COLO829 (cell line): ENCODE measurements around the gene ARHGEF18.
A peak's percentile ranks its signal among the peaks of the same experiment; 100 is the strongest.
"Not testable (repeated sequence)": the region's sequence is repeated elsewhere in the genome, so short reads cannot be mapped to it uniquely, and the experiment has no call there.

Experiments used
- DNase-seq: peaks from one replicate; pipeline ENCODE4 v3.0.0; 2012; ENCODE audit warnings: low spot score

The ARHGEF18 gene

DNA sequence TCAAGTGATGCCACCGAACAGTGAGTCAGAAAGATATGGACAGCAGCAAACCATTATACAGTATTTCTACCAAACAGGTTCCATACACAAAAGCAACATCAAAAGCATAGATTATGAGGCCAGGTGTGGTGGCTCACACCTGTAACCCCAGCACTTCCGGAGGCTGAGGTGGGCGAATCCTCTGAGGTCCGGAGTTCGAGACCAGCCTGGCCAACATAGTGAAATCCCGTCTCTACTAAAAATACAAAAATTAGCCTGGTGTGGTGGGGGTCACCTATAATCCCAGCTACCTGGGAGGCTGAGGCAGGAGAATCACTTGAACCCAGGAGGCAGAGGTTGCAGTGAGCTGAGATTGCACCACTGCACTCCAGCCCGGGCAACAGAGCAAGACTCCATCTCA lies 1.7 kb upstream of the ARHGEF18 start:
- DNase-seq: not testable (repeated sequence)

- DNase-seq: no peak
These were observed 474 bp downstream of the ARHGEF18 start for GRCh38 chr19:7349231-7349591.

- no peak for DNase-seq
These were observed 1.4 kb downstream of the ARHGEF18 start for GRCh38 chr19:7349961-7350711.

DNA sequence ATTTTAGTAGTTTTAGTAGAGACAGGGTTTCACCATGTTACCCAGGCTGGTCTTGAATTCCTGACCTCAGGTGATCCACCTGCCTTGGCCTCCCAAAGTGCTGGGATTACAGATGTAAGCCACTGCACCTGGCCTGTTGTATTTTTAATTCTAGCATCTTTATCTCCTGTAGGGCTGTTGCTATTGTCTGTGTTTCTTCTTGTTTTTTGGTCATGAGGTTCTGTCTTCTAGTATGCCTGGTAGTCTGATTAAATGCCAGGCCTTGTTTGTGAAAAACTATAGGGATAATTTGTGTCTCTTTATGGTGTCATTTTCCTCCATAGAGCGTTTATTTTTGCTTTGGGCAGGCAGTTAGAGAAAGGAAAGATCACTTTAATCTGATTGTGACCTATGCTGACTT lies 3.1 kb downstream of the ARHGEF18 start:
- no peak for DNase-seq

GRCh38 chr19:7355151-7355820 lies 6.5 kb downstream of the ARHGEF18 start:
- DNase-seq: no peak

GRCh38 chr19:7355871-7356270 lies 7.1 kb downstream of the ARHGEF18 start:
- DNase-seq: no peak

- DNase-seq: peak; percentile 54
These were observed 8.3 kb downstream of the ARHGEF18 start for GRCh38 chr19:7356899-7357627.

DNA sequence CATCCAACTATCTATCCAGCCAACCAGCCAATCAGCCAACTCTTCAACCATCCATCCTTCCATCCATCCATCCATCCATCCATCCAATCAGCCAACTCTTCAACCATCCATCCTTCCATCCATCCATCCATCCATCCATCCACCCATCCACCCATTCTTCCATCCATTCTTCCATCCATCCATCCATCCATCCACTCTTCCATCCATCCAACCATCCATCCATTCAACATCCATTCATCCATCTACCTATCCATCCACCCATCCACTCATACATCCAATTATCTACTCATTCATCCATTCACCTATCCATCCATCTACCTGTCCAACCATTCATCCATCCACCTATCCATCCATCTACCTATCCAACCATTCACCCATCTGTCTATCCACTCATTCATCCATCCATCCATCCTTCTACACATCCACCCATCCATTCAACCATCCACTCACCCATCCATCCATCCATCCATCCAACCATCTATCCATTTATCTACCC lies 9.4 kb downstream of the ARHGEF18 start:
- DNase-seq: no peak

- no peak for DNase-seq
These were observed 11.8 kb downstream of the ARHGEF18 start for GRCh38 chr19:7360393-7360984.

- no peak for DNase-seq
These were observed 14.5 kb downstream of the ARHGEF18 start for GRCh38 chr19:7363225-7363624.

- peak; percentile 30 for DNase-seq
These were observed 18.1 kb downstream of the ARHGEF18 start for GRCh38 chr19:7366701-7367420.

GRCh38 chr19:7368456-7368855 lies 19.7 kb downstream of the ARHGEF18 start:
- DNase-seq: no peak

- DNase-seq: not testable (repeated sequence)
These were observed 20.1 kb downstream of the ARHGEF18 start for GRCh38 chr19:7368866-7369265.

GRCh38 chr19:7370546-7370945 lies 21.8 kb downstream of the ARHGEF18 start:
- DNase-seq: no peak

- no peak for DNase-seq
These were observed 22.3 kb downstream of the ARHGEF18 start for GRCh38 chr19:7371001-7371400.

- no peak for DNase-seq
These were observed 24.1 kb downstream of the ARHGEF18 start for GRCh38 chr19:7372810-7373209.

GRCh38 chr19:7373862-7374261 lies 25.1 kb downstream of the ARHGEF18 start:
- no peak for DNase-seq

DNA sequence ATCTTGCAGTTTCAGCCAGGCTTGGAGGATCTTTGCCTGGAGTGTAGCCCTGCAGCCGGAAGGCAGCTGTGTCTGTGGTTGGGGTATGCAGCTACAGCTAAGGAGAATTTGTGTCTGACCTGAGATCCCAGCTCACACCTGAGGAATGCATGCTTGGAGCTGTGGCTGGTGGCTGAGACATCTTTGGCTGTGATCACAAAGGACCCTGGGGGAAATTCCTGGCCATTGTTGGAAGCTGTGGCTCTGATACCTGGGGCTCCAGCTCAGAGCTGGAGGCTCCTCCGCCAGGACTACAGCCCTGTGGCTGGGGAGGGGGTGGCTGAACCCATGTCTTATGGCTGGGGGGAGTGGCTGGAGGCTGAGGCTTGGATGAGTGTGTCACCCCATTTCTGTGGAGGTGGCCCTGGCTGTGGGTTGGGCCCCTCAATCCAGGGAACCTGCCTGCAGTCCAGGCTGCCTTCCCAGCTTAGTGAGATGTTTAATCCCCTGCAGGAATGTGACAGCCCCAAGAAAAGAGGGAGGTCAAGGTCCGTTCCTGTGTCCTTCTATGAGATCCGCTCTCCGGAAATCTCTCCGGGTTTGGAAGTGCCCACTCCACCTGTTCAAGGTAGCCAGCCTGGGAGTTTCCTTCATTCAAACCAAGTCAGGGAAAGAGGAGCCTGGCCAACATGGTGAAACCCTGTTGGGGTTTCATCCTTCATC lies 27.6 kb downstream of the ARHGEF18 start:
- DNase-seq: no peak

DNA sequence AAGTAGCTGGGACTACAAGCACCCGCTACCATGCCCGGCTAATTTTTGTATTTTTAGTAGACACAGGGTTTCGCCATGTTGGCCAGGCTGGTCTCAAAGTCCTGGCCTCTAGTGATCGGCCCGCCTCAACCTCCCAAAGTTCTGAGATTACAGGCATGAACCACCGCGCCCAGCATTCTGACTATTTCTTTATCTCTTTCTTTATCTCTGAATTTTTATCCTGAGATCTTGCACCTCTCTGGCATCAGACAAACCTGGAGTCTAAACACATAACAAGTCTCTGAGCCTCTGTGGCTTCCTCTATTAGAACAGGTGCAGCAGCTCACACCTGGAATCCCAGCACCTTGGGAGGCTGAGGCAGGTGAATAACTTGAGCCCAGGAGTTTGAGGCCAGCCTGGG lies 28.5 kb downstream of the ARHGEF18 start:
- DNase-seq: no peak

DNA sequence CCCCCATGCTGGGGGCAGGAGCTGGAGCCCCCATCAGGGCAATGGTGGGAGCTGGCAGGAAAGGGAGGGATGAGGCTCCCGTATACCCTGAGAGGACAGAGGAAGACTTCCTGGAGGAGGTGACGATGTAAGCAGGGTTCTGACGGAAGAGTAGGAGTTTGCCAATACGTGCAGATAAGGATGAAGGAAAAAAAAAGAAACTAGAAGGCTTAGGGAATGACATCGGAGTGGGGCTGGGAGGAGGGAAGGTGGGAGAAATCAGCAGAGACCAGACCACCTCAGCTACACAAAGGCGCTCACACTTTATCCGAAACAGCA lies 32.3 kb downstream of the ARHGEF18 start:
- DNase-seq: no peak

- DNase-seq: no peak
These were observed 34.0 kb downstream of the ARHGEF18 start for GRCh38 chr19:7382694-7383093.
